AG04449 (cell line): ENCODE data around the gene TINAGL1.

Experiments used
- CTCF ChIA-PET: fragments of 350-600 bp; formaldehyde crosslinking; extraction: SDS; loops from one replicate; lab custom pipeline; 2021; ENCODE audit warnings: antibody characterized with exemption; lab: Yijun Ruan, JAX
- POLR2A ChIA-PET: fragments of 400-600, 350-600 bp; formaldehyde crosslinking; extraction: SDS; loops from one replicate; lab custom pipeline; 2020; ENCODE audit warnings: antibody characterized with exemption, inconsistent platforms; lab: Yijun Ruan, JAX
- DNase-seq: peaks from one replicate; pipeline ENCODE4 v3.0.0-alpha.2; 2010; ENCODE audit warnings: low read depth, low spot score
- H3K4me3 ChIP-seq: 2 replicates; pipeline ENCODE4 v1.5.1; 2011; ENCODE audit warnings: low read depth, mild to moderate bottlenecking, control low read depth, low read length
- CTCF ChIP-seq: IDR thresholded peaks from one replicate; pipeline ENCODE4 v1.5.1; 2011; ENCODE audit warnings: mild to moderate bottlenecking, moderate library complexity, low read length, control low read depth, inconsistent platforms; ENCODE audit not compliant: insufficient read depth; ENCODE audit errors: missing control alignments

Gene TINAGL1

GRCh38 chr1:31627301-31627929 is 51.1 kb downstream of the TINAGL1 start:
- POLR2A ChIA-PET = no interaction called here
- no peak for TF ChIP-seq CTCF
- no peak for DNase-seq
- H3K4me3 ChIP-seq = no peak overlapping the region
- CTCF ChIA-PET = interaction anchor here (0.7 to 4.6 kb wide), 5 partner anchors 9 to 36 kb away, joined by 3 to 35 read pairs (median 4); partner anchors contain the start of gene HCRTR1

- DNase-seq = no peak
- POLR2A ChIA-PET = no interaction called here
- TF ChIP-seq CTCF = no peak
- CTCF ChIA-PET = interaction anchor here (1.6 to 4.6 kb wide), 3 partner anchors 9 to 63 kb away, joined by 3 to 35 read pairs (median 6); partner anchors contain the start of gene HCRTR1
- no peak overlapping the region for H3K4me3 ChIP-seq
Measured at GRCh38 chr1:31627930-31628559, 51.7 kb downstream of the TINAGL1 start.

GRCh38 chr1:31628931-31629556 is 52.7 kb downstream of the TINAGL1 start:
- CTCF ChIA-PET = interaction anchor here (1.0 to 4.6 kb wide), 6 partner anchors 8 to 80 kb away, joined by 3 to 35 read pairs (median 4); partner anchors contain the start of gene HCRTR1
- TF ChIP-seq CTCF = no peak
- no peak overlapping the region for H3K4me3 ChIP-seq
- POLR2A ChIA-PET = interaction anchor here (0.6 kb wide), 1 partner anchor 479 kb away, joined by 3 read pairs; the partner anchor contains the start of gene KPNA6
- no peak for DNase-seq

- POLR2A ChIA-PET = no interaction called here
- CTCF ChIA-PET = interaction anchor here (0.7 to 7.6 kb wide), 12 partner anchors 9 to 184 kb away, joined by 3 to 58 read pairs (median 4); partner anchors contain the start of genes COL16A1, HCRTR1 and PEF1
- no peak overlapping the region for H3K4me3 ChIP-seq
- no peak for TF ChIP-seq CTCF
- DNase-seq = no peak
Measured at GRCh38 chr1:31632649-31633048, 56.3 kb downstream of the TINAGL1 start.

- POLR2A ChIA-PET = no interaction called here
- no peak for DNase-seq
- CTCF ChIA-PET = interaction anchor here (0.7 to 7.6 kb wide), 12 partner anchors 8 to 184 kb away, joined by 3 to 58 read pairs (median 4); partner anchors contain the start of genes COL16A1, HCRTR1 and PEF1
- no peak overlapping the region for H3K4me3 ChIP-seq
- TF ChIP-seq CTCF = peak; percentile 45
Measured at GRCh38 chr1:31633117-31633516, 56.8 kb downstream of the TINAGL1 start.
